ENCODE results near the gene CIITA.
A peak's percentile ranks its signal among the peaks of the same experiment; 100 is the strongest.

Gene CIITA

DNA sequence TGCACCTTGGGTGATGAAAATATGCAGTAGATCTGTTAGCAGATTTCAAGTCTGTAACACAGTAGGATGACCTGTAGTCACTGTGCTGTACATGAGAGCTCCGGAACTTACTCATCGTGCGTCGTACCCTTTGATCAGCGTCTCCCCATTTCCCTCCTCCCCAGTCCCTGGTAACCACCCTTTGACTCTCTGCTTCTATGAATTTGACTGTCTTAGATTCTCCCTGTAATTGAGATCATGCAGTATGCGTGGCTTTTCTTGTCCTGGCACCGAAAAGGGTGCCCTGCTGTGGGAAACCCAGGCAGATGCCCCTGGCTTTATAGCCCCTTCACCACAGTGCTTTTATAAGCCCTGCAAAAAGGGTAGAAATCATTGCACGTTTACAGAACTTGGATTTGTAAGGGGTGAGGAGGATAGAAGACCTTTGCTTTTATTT is 87.9 kb downstream of the CIITA start:
- DNase-seq, result peak; percentile 79

- DNase-seq, result peak; percentile 55
Observed at GRCh38 chr16:10965440-10966061, 88.5 kb downstream of the CIITA start.

GRCh38 chr16:10966129-10966528 is 89.1 kb downstream of the CIITA start:
- DNase-seq, result no peak

GRCh38 chr16:10966559-10966958 is 89.6 kb downstream of the CIITA start:
- DNase-seq, result peak; percentile 44

- no peak for DNase-seq
Observed at GRCh38 chr16:10967986-10968385, 91.0 kb downstream of the CIITA start.

GRCh38 chr16:10968498-10968897 is 91.5 kb downstream of the CIITA start:
- DNase-seq, result no peak

DNA sequence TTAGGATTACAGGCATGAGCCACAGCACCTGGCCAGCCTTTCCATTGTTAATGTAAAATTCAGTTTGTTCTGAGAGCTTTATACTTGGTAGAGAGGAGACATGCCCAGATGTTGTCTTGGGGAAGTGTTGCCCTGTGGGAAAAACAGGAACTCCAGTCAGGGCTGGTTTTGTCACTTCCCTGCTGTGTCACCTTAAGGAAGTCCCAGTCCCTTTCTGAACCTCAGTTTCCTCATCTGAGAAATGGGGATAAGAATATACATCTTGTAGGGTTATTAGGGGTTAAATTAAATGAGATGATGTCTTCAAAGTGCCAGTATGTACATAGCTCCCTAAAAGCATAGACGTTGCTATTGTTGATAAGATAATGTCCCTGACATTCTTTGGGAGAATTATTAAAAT is 92.6 kb downstream of the CIITA start:
- no peak for DNase-seq

GRCh38 chr16:10970065-10970464 is 93.1 kb downstream of the CIITA start:
- DNase-seq, result no peak

- peak; percentile 40 for DNase-seq
Observed at GRCh38 chr16:10971560-10971961, 94.6 kb downstream of the CIITA start.

GRCh38 chr16:10972108-10972818 is 95.3 kb downstream of the CIITA start:
- DNase-seq, result no peak

DNA sequence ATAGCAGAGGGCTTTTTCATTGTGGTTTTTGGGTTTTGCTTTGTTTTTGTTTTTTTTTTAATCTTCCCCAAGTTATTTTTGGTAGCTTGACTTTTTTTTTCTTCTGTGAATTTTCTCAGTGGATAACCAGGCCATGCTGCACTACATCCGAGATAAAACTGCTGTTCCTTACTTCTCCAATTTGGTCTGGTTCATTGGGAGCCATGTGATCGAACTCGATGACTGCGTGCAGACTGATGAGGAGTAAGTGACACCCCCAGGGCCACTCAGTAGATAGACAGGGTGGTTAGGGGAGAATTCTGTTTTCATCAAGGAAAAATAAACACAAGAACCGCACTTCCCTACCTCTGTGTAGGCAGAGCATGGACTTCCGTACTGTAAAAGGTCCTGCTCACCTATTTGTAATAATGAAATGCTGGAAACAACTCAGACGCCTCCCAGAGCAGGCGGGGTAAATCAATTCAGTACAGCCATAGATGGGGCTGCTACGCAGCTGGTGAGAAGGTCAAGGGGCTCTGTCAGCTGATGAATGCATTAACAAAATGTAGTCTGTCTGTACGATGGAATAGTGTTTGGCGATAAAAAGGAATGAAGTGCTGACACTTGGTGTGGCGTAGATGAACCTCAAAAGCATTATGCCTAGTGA is 95.9 kb downstream of the CIITA start:
- DNase-seq, result no peak

DNA sequence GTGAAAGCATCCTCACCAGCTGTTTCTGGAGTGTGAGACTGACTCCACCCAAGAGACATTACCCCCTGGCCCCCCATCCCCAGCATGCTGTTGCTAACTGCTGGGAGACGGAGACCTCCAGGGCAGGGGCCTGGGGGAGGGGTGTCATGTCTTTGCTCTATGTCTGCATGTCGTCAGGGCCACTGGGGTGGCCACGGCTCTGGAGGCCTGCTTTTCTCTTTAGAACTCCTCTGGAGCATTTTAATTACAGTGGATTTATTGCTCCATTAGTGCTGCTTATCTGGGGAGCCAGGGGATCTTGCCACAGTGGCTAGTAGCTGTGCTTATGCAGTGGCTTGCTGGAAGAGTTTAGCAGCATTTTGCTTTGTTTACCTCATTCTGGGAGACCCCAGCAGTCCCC is 99.6 kb downstream of the CIITA start:
- DNase-seq, result no peak

DNA sequence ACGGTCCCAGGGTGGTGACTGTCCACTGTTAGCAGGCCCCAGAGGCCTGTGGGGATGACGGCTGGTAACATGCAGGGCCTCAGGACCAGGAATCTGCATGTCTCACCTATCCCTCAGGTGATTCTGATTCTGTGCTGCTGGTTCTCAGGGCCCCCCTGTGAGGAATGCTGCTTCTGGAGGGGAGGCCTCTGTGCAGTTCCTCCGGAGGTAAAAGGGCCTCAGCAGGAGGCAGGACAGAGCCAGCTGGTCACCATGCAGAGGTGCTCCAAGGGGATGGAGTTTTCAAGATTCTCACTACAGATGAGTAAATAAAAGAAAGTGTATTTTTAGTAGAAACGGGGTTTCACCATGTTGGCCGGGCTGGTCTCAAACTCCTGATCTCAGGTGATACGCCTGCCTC is 101.1 kb downstream of the CIITA start:
- no peak for DNase-seq

DNA sequence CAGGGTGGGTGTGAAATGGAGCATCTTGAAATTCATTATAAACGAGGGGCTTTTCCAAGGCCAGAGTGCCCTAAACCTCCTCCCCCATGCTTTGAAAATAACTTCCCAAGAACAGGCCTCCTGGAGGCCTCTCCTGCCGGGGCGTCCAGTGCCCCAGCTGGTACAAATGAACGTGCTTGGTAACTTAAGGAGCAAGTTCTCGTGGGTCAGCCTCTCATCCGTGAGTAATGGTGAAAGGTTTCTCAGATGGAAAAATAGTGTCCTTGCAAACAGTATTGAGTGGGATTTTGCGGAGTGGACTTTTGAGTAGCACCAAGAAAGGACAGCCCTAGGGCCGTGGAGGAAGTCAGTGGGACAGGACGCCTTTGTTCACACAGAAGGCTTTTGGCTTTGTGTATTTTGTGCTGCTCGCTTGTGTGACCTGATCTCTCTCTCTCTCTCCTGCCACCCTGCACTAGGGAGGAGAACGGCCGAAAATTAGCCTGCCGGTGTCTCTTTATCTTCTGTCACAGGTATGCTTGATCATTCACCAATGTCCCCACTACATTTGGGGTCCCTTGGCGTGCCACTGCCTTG is 102.0 kb downstream of the CIITA start:
- DNase-seq, result no peak

DNA sequence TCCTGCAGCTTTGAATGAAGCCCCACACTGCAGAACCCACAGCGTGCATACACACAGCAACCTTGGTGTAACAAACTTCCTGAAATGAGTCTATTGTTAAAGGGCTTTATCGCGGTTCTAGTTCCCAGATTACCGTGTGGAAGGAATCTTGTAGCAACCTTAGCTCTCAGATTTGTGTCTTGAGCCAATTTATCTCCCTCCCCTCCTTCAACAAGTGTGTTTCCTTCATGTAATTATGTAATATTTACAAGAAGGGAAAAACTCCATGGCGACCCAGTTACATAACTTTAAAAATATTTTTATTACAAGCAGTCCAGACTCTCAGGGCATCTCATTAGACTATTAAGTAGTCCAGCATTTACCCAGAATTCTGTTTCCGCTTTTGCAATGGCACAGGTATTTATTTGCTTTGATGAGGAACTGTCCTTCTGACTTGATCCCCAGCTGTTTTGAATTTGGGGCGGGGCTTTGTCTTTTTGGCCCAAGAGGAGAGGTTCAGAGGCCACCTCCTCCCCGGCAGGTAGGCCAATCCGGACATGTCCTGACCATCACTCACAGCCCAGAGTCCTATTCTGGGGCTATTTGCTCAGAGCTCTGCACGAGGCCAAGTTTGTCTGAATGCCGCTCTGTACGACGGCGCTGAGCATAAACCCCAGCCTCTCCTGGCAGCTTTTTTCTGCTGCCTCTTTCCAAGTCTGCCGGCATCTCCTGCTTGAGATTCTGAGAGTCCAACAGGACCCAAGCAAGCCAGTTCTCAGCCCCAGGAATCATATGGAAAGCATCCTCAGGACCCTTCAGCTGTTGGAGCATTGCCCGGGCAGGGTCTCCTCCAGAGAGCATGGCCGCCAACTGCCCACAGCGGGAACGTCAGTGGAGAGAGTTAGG is 103.0 kb downstream of the CIITA start:
- DNase-seq, result no peak

DNA sequence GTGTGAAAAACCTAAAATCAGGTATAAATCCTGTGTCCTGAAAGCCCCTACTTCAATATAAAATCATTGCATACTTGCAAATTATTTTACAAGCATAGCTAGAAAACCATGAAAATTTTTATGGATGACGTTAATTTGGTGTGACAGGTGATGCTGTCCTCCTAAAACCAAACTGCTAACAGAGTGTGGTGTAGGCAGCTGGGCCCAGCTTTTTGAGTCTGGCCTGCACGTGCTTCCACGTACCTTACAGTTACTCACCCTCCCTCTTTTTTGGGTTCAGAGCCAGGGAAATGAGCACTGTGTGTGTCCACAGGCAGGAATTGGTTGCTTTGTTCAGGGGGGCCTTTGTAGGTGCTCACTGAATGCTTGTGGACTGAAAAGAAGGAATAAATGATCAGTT is 103.8 kb downstream of the CIITA start:
- DNase-seq, result no peak

GRCh38 chr16:10981697-10982216 is 104.8 kb downstream of the CIITA start:
- DNase-seq, result peak; percentile 75

DNA sequence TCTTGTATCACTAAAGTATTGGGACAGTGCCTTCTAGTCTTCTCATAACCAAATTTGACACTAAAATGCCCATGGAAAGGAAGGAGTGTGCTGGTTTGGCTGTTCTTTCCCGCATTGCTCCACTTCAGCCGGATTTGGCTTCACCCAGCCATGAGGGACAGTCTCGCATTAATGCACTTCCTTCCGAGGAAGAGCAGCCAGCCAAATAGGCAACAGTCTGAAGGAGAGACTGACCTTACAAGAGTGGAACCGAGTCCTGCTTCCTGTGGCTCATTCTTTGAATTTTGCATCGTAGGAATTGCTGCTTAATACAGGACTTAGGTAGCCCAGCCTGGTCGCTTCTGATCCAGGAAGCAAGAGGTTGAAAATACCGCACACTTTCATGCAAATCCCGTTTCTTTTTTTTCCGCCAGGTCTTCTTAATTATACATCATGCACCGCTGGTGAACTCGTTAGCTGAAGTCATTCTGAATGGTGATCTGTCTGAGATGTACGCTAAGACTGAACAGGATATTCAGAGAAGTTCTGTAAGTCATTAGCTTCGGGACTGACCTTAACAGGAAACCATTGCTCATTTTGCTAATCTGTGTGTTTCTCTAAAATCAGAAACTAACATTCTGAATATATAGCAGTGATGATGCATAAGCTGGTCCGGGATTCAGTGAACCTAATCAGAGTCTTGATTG is 105.6 kb downstream of the CIITA start:
- no peak for DNase-seq

DNA sequence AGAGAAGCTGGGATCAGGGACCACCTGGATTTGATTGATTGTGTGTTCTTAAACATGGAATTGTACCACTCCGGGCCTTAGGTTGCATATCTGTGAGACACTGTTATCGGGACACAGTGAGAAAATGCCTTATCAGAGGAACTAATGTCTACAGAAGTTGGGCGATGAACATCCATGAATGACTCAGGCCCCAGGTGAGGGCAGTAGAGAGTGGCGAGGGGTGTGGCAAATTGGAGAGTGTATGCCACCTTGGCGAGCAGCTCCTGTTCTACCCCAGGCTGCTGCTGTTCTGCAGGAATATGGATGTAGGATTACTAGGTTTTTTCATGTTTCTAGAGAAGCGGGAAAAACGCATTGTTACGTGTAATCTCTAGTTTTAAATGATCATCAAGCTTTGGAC is 106.2 kb downstream of the CIITA start:
- no peak for DNase-seq

GRCh38 chr16:10984509-10984908 is 107.5 kb downstream of the CIITA start:
- DNase-seq, result peak; percentile 36

Data from activated CD4-positive, alpha-beta T cell treated with anti-CD3 and anti-CD28 coated beads for 48 hours (primary cell).